OCI-LY7 (cell line): ENCODE results near the gene COL4A3. TPM values are rescaled to one million over a fixed set of nuclear protein-coding genes. Genes with fewer than 3 reads are reported as not detected.

ENCODE experiments used
- BruUV-seq: library from RNA; stranded (reverse); fragments of 400-500 nt; replicated peaks from 2 replicates; lab custom pipeline; 2021; lab: Mats Ljungman, UMichigan
- CTCF ChIA-PET: fragments of 300-600 bp; sonication (Branson Sonifier 250); formaldehyde crosslinking; loops from one replicate; lab custom pipeline; 2022; ENCODE audit warnings: antibody characterized with exemption; ENCODE audit not compliant: unreplicated experiment; lab: Charles Lee
- POLR2A ChIA-PET: fragments of 300-600 bp; sonication (Branson Sonifier 250); formaldehyde crosslinking; loops from one replicate; lab custom pipeline; 2022; ENCODE audit warnings: antibody characterized with exemption; lab: Charles Lee
- DNase-seq: peaks from one replicate; pipeline ENCODE4 v3.0.0-alpha.2; 2015; ENCODE audit warnings: low spot score
- H2AFZ ChIP-seq: fragments of 200-600 bp; sonication (generic), shearing (Covaris generic); 2 replicates; pipeline ENCODE4 v1.6.1; 2014; ENCODE audit warnings: mild to moderate bottlenecking, antibody characterized with exemption, low read length, moderate library complexity
- H3K27ac ChIP-seq: fragments of 200-600 bp; sonication (generic); 2 replicates; pipeline ENCODE4 v1.5.1; 2014; ENCODE audit warnings: mixed run types, low read depth, mild to moderate bottlenecking, moderate library complexity, low read length, inconsistent platforms; ENCODE audit not compliant: poor library complexity, severe bottlenecking
- H3K36me3 ChIP-seq: fragments of 200-600 bp; sonication (generic); 2 replicates; pipeline ENCODE4 v1.6.1; 2014; ENCODE audit warnings: mild to moderate bottlenecking, antibody characterized with exemption, low read length, moderate library complexity, mixed read lengths; ENCODE audit not compliant: insufficient read depth
- H3K4me1 ChIP-seq: fragments of 200-600 bp; sonication (generic); 2 replicates; pipeline ENCODE4 v1.5.1; 2014; ENCODE audit warnings: mild to moderate bottlenecking, low read length; ENCODE audit not compliant: insufficient read depth, poor library complexity, severe bottlenecking
- H3K4me2 ChIP-seq: fragments of 200-600 bp; sonication (generic); 2 replicates; pipeline ENCODE4 v1.6.1; 2014; ENCODE audit warnings: mild to moderate bottlenecking, low read length
- H3K4me3 ChIP-seq: fragments of 200-600 bp; sonication (generic); 2 replicates; pipeline ENCODE4 v1.5.1; 2014; ENCODE audit warnings: mild to moderate bottlenecking, low read depth, low read length; ENCODE audit not compliant: poor library complexity, severe bottlenecking
- H3K79me2 ChIP-seq: fragments of 200-600 bp; sonication (generic); 2 replicates; pipeline ENCODE4 v1.6.1; 2016; ENCODE audit warnings: low read depth, mild to moderate bottlenecking, low read length, moderate library complexity, mixed read lengths; ENCODE audit not compliant: insufficient read depth
- H3K9me2 ChIP-seq: fragments of 200-600 bp; sonication (generic); 2 replicates; pipeline ENCODE4 v1.6.1; 2016; ENCODE audit warnings: mild to moderate bottlenecking, low read length, mixed read lengths; ENCODE audit not compliant: insufficient read depth
- H3K9me3 ChIP-seq: fragments of 200-600 bp; sonication (generic); 2 replicates; pipeline ENCODE4 v1.6.1; 2014; ENCODE audit warnings: mild to moderate bottlenecking, mixed run types, low read length, mixed read lengths
- H4K20me1 ChIP-seq: fragments of 200-600 bp; sonication (generic); 2 replicates; pipeline ENCODE4 v1.6.1; 2014; ENCODE audit warnings: mild to moderate bottlenecking, antibody characterized with exemption, low read length, moderate library complexity, mixed read lengths; ENCODE audit not compliant: insufficient read depth
- CTCF ChIP-seq: fragments of 200-600 bp; sonication (generic); conservative IDR thresholded peaks from 2 replicates; pipeline ENCODE4 v1.5.1; 2014; ENCODE audit warnings: mild to moderate bottlenecking, antibody characterized with exemption, low read length, moderate library complexity, mixed read lengths
- EZH2phosphoT487 ChIP-seq: fragments of 200-600 bp; sonication (generic); IDR thresholded peaks from 2 replicates; pipeline ENCODE4 v1.6.1; 2018; ENCODE audit warnings: low read depth, borderline replicate concordance, mild to moderate bottlenecking, mixed run types, antibody characterized with exemption, low read length, moderate library complexity, mixed read lengths
- intact Hi-C: fragments of 100-400 bp; cut with micrococcal nuclease; formaldehyde crosslinking; loops from one replicate; pipeline ENCODE4 v1.10.0; 2022; ENCODE audit not compliant: unreplicated experiment
- total RNA-seq, 2 experiments: library from RNA; depleted of rRNA in 1 of 2; stranded (reverse); fragments of >200 nt in 1 of 2; shearing (Covaris generic) in 1 of 2; gene quantifications; 2 replicates each; pipeline ENCODE4 v1.2.3, GENCODE V29; 2014 to 2022

COL4A3 gene
- total RNA-seq, 2 experiments from 2014 or later = 0.06 to 10.9 TPM

GRCh38 chr2:227132986-227133385, 31.4 kb upstream of the COL4A3 start:
- Histone ChIP-seq H3K4me2 (no peak overlapping the region), H3K9me3 (no peaks in the 10 kb centered on the region), H2AFZ (no peak overlapping the region), H4K20me1 (no peaks in the 10 kb centered on the region), H3K36me3 (no peaks in the 10 kb centered on the region), H3K9me2 (no peaks in the 10 kb centered on the region), H3K79me2 (no peaks in the 10 kb centered on the region), H3K4me1 (no peaks in the 10 kb centered on the region), H3K27ac (no peak overlapping the region), H3K4me3 (no peak overlapping the region)
- no TSS peak for BruUV-seq
- no peak for DNase-seq
- intact Hi-C loops = no loop called here
- ChIA-PET CTCF (no interaction called here), POLR2A (interaction anchor here (0.5 to 1.8 kb wide), 2 partner anchors 13 to 1259 kb away, joined by 3 to 6 read pairs; no protein-coding TSS in a partner anchor)
- TF ChIP-seq CTCF (no peak), EZH2phosphoT487 (no peak)

- no peaks in the 10 kb centered on the region for H3K9me3 ChIP-seq
- DNase-seq = no peak
- H3K4me1 ChIP-seq = no peaks in the 10 kb centered on the region
- CTCF ChIA-PET = no interaction called here
- TF ChIP-seq CTCF (no peak), EZH2phosphoT487 (no peak)
- POLR2A ChIA-PET = interaction anchor here (0.5 to 1.2 kb wide), 2 partner anchors 10 to 1745 kb away, joined by 3 to 4 read pairs; no protein-coding TSS in a partner anchor
- H3K27ac ChIP-seq = no peak overlapping the region
- no peak overlapping the region for H3K4me3 ChIP-seq
- intact Hi-C loops = no loop called here
- H4K20me1 ChIP-seq = no peaks in the 10 kb centered on the region
- no peaks in the 10 kb centered on the region for H3K79me2 ChIP-seq
- no peaks in the 10 kb centered on the region for H3K36me3 ChIP-seq
- no peak overlapping the region for H2AFZ ChIP-seq
- BruUV-seq = no TSS peak
- H3K4me2 ChIP-seq = no peak overlapping the region
- no peaks in the 10 kb centered on the region for H3K9me2 ChIP-seq
Observed at GRCh38 chr2:227134591-227134990, 29.8 kb upstream of the COL4A3 start.

- Histone ChIP-seq H3K9me3 (no peaks in the 10 kb centered on the region), H3K27ac (no peak overlapping the region), H3K4me3 (no peak overlapping the region), H2AFZ (no peak overlapping the region), H3K9me2 (no peaks in the 10 kb centered on the region), H3K79me2 (no peaks in the 10 kb centered on the region), H3K4me1 (no peaks in the 10 kb centered on the region), H4K20me1 (no peaks in the 10 kb centered on the region), H3K36me3 (no peaks in the 10 kb centered on the region), H3K4me2 (no peak overlapping the region)
- intact Hi-C loops = no loop called here
- ChIA-PET CTCF (no interaction called here), POLR2A (no interaction called here)
- no peak for DNase-seq
- BruUV-seq = no TSS peak
- TF ChIP-seq CTCF = no peak
- no peak for TF ChIP-seq EZH2phosphoT487
Observed at GRCh38 chr2:227141301-227141700, 23.1 kb upstream of the COL4A3 start.
